B cell (primary cell): ENCODE data around the gene ADAMTS17. TPM values are rescaled to one million over a fixed set of nuclear protein-coding genes. Genes with fewer than 3 reads are reported as not detected.

Experiments
- ATAC-seq: fragments of 200-7000 bp; cut with Tn5 transposase; one replicate; pipeline ENCODE4 v1.10.0; 2021; ENCODE audit warnings: low read depth, mild to moderate bottlenecking, moderate number of reproducible peaks, moderate library complexity
- CTCF ChIA-PET: fragments of 350-600 bp; sonication (Branson Sonifier 250); formaldehyde crosslinking; loops from one replicate; lab custom pipeline; 2021; ENCODE audit warnings: antibody characterized with exemption, inconsistent platforms; lab: Charles Lee
- POLR2A ChIA-PET: fragments of 350-600 bp; sonication (Branson Sonifier 250); formaldehyde crosslinking; loops from one replicate; lab custom pipeline; 2021; ENCODE audit warnings: antibody characterized with exemption; lab: Charles Lee
- DNase-seq: peaks from one replicate; pipeline ENCODE4 v3.0.0; 2013
- H2AFZ ChIP-seq: 2 replicates; pipeline ENCODE4 v1.6.1; 2012; ENCODE audit warnings: mild to moderate bottlenecking, low read depth, low read length; ENCODE audit not compliant: insufficient read depth, poor library complexity, severe bottlenecking
- H3K27ac ChIP-seq, 2 donors: 1 replicate in 1 of 2; 2 replicates in 1 of 2; pipeline ENCODE4 v1.5.1; 2012 to 2013; ENCODE audit warnings: low read length in 2 of 2, mild to moderate bottlenecking in 2 of 2, moderate library complexity in 1 of 2
- H3K27me3 ChIP-seq, 4 experiments: fragments of 200-600 bp in 1 of 4; sonication (generic) in 1 of 4; replicated peaks in 1 of 4; 1 replicate in 2 of 4; 2 replicates in 2 of 4; pipeline versions ENCODE4 v1.6.1 to v1.7.0; 2013 to 2016; ENCODE audit warnings: low read length in 3 of 4, mild to moderate bottlenecking in 2 of 4, mixed read lengths in 1 of 4, moderate library complexity in 1 of 4; ENCODE audit not compliant: insufficient read depth in 4 of 4, control insufficient read depth in 3 of 4; ENCODE audit errors: control extremely low read depth in 1 of 4
- H3K36me3 ChIP-seq, 2 experiments: replicated peaks in 1 of 2; 1 replicate in 1 of 2; 2 replicates in 1 of 2; pipeline versions ENCODE4 v1.6.1 to v1.7.1; 2013; ENCODE audit warnings: low read length in 1 of 2; ENCODE audit not compliant: insufficient read depth in 2 of 2, control insufficient read depth in 1 of 2; ENCODE audit errors: control extremely low read depth in 1 of 2, extremely low read depth in 1 of 2
- H3K4me1 ChIP-seq, 2 donors: fragments of 200-600 bp in 1 of 2; sonication (generic) in 1 of 2; 1 replicate in 1 of 2; 2 replicates in 1 of 2; pipeline versions ENCODE4 v1.5.1 to v1.6.1; 2013 to 2017; ENCODE audit warnings: low read length in 2 of 2; ENCODE audit not compliant: control insufficient read depth in 2 of 2, insufficient read depth in 2 of 2
- H3K4me2 ChIP-seq: replicated peaks from 2 replicates; pipeline ENCODE3; 2012; ENCODE audit warnings: mild to moderate bottlenecking, low read depth, low read length; ENCODE audit not compliant: poor library complexity, severe bottlenecking
- H3K4me3 ChIP-seq, 5 experiments: fragments of 200-600 bp in 1 of 5; sonication (generic) in 1 of 5; 1 replicate in 3 of 5; 2 replicates in 2 of 5; pipeline versions ENCODE4 v1.5.1 to v1.7.0; 2011 to 2016; ENCODE audit warnings: low read length in 4 of 5, mild to moderate bottlenecking in 4 of 5, low read depth in 2 of 5, control low read depth in 1 of 5, moderate library complexity in 1 of 5; ENCODE audit not compliant: insufficient read depth in 1 of 5; ENCODE audit errors: control extremely low read depth in 1 of 5, extremely low read depth in 1 of 5
- H3K79me2 ChIP-seq: fragments of 200-600 bp; sonication (generic); one replicate; pipeline ENCODE4 v1.6.0; 2016; ENCODE audit warnings: low read length; ENCODE audit not compliant: control insufficient read depth, insufficient read depth
- H3K9ac ChIP-seq: fragments of 200-600 bp; sonication (generic); 2 replicates; pipeline ENCODE4 v1.6.1; 2017; ENCODE audit warnings: mild to moderate bottlenecking, low read length, moderate library complexity
- H3K9me3 ChIP-seq, 3 donors: one replicate each; pipeline versions ENCODE4 v1.6.1 to v1.7.1; 2013; ENCODE audit warnings: low read length in 2 of 3; ENCODE audit not compliant: control insufficient read depth in 2 of 3, insufficient read depth in 1 of 3; ENCODE audit errors: control extremely low read depth in 1 of 3
- H4K20me1 ChIP-seq: 2 replicates; pipeline ENCODE4 v1.6.0; 2012; ENCODE audit warnings: mild to moderate bottlenecking, low read length; ENCODE audit not compliant: insufficient read depth, control insufficient read depth, poor library complexity, severe bottlenecking
- H3K27ac Mint-ChIP-seq: one replicate; pipeline ENCODE4 v1.8.0; 2021; ENCODE audit warnings: mixed read lengths
- H3K27me3 Mint-ChIP-seq: one replicate; pipeline ENCODE4 v1.8.0; 2021; ENCODE audit warnings: mixed read lengths
- H3K4me1 Mint-ChIP-seq: one replicate; pipeline ENCODE4 v1.8.0; 2021; ENCODE audit warnings: mixed read lengths
- H3K4me3 Mint-ChIP-seq: one replicate; pipeline ENCODE4 v1.8.0; 2021; ENCODE audit warnings: mixed read lengths
- H3K9me3 Mint-ChIP-seq: one replicate; pipeline ENCODE4 v1.8.0; 2022; ENCODE audit warnings: mixed read lengths; ENCODE audit not compliant: insufficient read depth
- CTCF ChIP-seq: fragments of 200-600 bp; IDR thresholded peaks from one replicate; pipeline ENCODE4 v1.8.0; 2022; ENCODE audit warnings: antibody characterized with exemption, mild to moderate bottlenecking
- EZH2 ChIP-seq: IDR thresholded peaks from 2 replicates; pipeline ENCODE4 v1.6.1; 2012; ENCODE audit warnings: borderline replicate concordance, low read depth, mild to moderate bottlenecking, moderate library complexity, low read length; ENCODE audit not compliant: insufficient read depth, poor library complexity, severe bottlenecking
- WGBS: methylation state at CpG from one replicate; pipeline ENCODE4 v1.1.5; 2013; ENCODE audit warnings: missing lambda C conversion rate; ENCODE audit not compliant: insufficient coverage; 5-methylcytosine and 5-hydroxymethylcytosine counted together
- intact Hi-C: fragments of 100-400 bp; cut with micrococcal nuclease; formaldehyde crosslinking; loops from one replicate; pipeline ENCODE4 v1.10.0; 2022
- polyA plus RNA-seq: library from polyadenylated mRNA; depleted of rRNA; stranded (reverse); fragments of >200 nt; gene quantifications from 2 replicates; pipeline ENCODE4 v1.2.3, GENCODE V29; 2012
- total RNA-seq, 2 donors: library from RNA; stranded (reverse); fragments of 120-200 nt in 1 of 2; gene quantifications; 1 replicate in 1 of 2; 2 replicates in 1 of 2; pipeline versions ENCODE4 v1.2.3 to v1.2.4, GENCODE V29; 2013 to 2022

Gene ADAMTS17
- total and polyA plus RNA-seq, 2 donors (not counting 1 experiment from before 2014, with no cell fraction given), result 0.10 TPM; not detected in 1

GRCh38 chr15:100196326-100197058 lies 145.3 kb downstream of the ADAMTS17 start:
- Histone ChIP-seq H3K27me3 (no peaks in the 10 kb centered on the region), H3K36me3 (no peaks in the 10 kb centered on the region), H3K9me3 (peaks cover 0 to 9% (median 0%) of the 10 kb centered on the region in 3 donors), H4K20me1 (no peaks in the 10 kb centered on the region), H3K79me2 (no peaks in the 10 kb centered on the region), H3K9ac (no peak overlapping the region), H3K4me3 (no peak overlapping the region), H2AFZ (no peak overlapping the region), H3K4me2 (no peak overlapping the region), H3K27ac (no peak overlapping the region), H3K4me1 (no peaks in the 10 kb centered on the region)
- intact Hi-C loops, result no loop called here
- Mint-ChIP-seq H3K9me3 (no peaks in the 10 kb centered on the region), H3K4me3 (no peak overlapping the region), H3K27ac (no peak overlapping the region), H3K4me1 (peaks cover 2% of the 10 kb centered on the region), H3K27me3 (peaks cover 5% of the 10 kb centered on the region)
- 90% methylated on average over 10 of the region's 14 CpGs for WGBS
- ChIA-PET CTCF (no interaction called here), POLR2A (no interaction called here)
- DNase-seq (no peak), ATAC-seq (no peak)
- TF ChIP-seq EZH2, result no peak
- no peak for TF ChIP-seq CTCF

GRCh38 chr15:100194996-100195395 lies 146.8 kb downstream of the ADAMTS17 start:
- no peak overlapping the region for H3K9ac ChIP-seq
- H4K20me1 ChIP-seq, result no peaks in the 10 kb centered on the region
- ChIA-PET CTCF (no interaction called here), POLR2A (no interaction called here)
- Mint-ChIP-seq H3K4me1 (no peaks in the 10 kb centered on the region), H3K27ac (no peak overlapping the region), H3K27me3 (peaks cover 5% of the 10 kb centered on the region), H3K4me3 (no peak overlapping the region), H3K9me3 (no peaks in the 10 kb centered on the region)
- H3K4me3 ChIP-seq, result no peak overlapping the region
- ATAC-seq (no peak), DNase-seq (no peak)
- no peaks in the 10 kb centered on the region for H3K27me3 ChIP-seq
- TF ChIP-seq CTCF (no peak), EZH2 (no peak)
- intact Hi-C loops, result no loop called here
- H3K4me1 ChIP-seq, result no peaks in the 10 kb centered on the region
- H3K4me2 ChIP-seq, result no peak overlapping the region
- H3K27ac ChIP-seq, result no peak overlapping the region
- 85% methylated on average over 9 of the region's 10 CpGs for WGBS
- no peaks in the 10 kb centered on the region for H3K79me2 ChIP-seq
- H3K9me3 ChIP-seq, result peaks cover 0 to 2% (median 0%) of the 10 kb centered on the region in 3 donors
- H2AFZ ChIP-seq, result no peak overlapping the region
- no peaks in the 10 kb centered on the region for H3K36me3 ChIP-seq
